HG02588 (cell line): ENCODE results near the gene PCDHB16.
"Not testable (repeated sequence)": the region's sequence is repeated elsewhere in the genome, so short reads cannot be mapped to it uniquely, and the experiment has no call there.

ENCODE experiments used
- ATAC-seq: cut with Tn5 transposase; IDR thresholded peaks from one replicate; pipeline ENCODE4 v1.9.1; 2021; ENCODE audit warnings: mild to moderate bottlenecking, moderate library complexity; ENCODE audit not compliant: unreplicated experiment

PCDHB16 gene

DNA sequence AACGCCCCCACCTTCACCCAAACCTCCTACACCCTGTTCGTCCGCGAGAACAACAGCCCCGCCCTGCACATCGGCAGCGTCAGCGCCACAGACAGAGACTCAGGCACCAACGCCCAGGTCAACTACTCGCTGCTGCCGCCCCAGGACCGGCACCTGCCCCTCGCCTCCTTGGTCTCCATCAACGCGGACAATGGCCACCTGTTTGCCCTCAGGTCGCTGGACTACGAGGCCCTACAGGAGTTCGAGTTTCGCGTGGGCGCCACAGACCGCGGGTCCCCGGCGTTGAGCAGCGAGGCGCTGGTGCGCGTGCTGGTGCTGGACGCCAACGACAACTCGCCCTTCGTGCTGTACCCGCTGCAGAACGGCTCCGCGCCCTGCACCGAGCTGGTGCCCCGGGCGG is 42.7 kb downstream of the PCDHB16 start:
- not testable (repeated sequence) for ATAC-seq

DNA sequence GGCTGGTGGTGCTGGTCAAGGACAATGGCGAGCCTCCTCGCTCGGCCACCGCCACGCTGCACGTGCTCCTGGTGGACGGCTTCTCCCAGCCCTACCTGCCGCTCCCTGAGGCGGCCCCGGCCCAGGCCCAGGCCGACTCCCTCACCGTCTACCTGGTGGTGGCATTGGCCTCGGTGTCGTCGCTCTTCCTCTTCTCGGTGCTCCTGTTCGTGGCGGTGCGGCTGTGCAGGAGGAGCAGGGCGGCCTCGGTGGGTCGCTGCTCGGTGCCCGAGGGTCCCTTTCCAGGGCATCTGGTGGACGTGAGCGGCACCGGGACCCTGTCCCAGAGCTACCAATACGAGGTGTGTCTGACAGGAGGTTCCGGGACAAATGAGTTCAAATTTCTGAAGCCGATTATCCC is 43.2 kb downstream of the PCDHB16 start:
- not testable (repeated sequence) for ATAC-seq

DNA sequence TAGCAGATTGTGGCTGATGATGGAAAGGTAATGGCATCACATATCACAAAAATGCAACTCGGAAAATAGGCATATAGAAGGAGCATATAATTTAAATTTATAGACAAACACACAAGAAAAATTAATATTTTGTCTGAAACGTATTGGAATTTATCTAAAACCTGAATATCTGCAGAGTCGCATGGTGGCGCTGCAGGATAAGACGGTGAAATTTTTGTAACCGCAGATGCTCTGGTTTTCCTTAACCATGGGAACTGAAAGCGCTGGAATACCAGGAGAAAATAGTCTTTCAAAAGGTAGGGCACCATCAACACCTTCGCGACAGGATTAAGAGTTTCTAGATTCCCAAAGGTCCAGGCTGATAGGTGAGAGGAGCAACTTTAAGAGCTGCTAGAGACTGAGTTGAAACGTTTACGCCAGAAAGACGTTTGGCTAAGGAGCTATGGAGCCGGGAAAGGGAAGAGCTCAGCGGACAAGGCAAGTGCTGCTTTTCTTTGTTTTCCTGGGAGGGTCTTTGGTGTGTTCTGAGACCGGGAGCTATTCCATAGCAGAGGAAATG is 52.0 kb downstream of the PCDHB16 start:
- no peak for ATAC-seq
